T1000 (cell line): ENCODE results near the gene SLC44A5.
"Not testable (repeated sequence)": the region's sequence is repeated elsewhere in the genome, so short reads cannot be mapped to it uniquely, and the experiment has no call there.

Source experiments
- DNase-seq: peaks from one replicate; lab custom pipeline; 2025; ENCODE audit warnings: mixed read lengths; lab: John Stamatoyannopoulos, UW

SLC44A5 gene

GRCh38 chr1:75520862-75521475 is 89.9 kb downstream of the SLC44A5 start:
- no peak for DNase-seq

GRCh38 chr1:75519651-75520427 is 91.1 kb downstream of the SLC44A5 start:
- no peak for DNase-seq

GRCh38 chr1:75518686-75519085 is 92.2 kb downstream of the SLC44A5 start:
- no peak for DNase-seq

GRCh38 chr1:75514270-75514669 is 96.6 kb downstream of the SLC44A5 start:
- DNase-seq = no peak

- no peak for DNase-seq
These were observed 103.9 kb downstream of the SLC44A5 start for GRCh38 chr1:75506976-75507375.

GRCh38 chr1:75503221-75503974 is 107.5 kb downstream of the SLC44A5 start:
- no peak for DNase-seq

GRCh38 chr1:75502776-75503175 is 108.1 kb downstream of the SLC44A5 start:
- DNase-seq = no peak

GRCh38 chr1:75501577-75502295 is 109.2 kb downstream of the SLC44A5 start:
- no peak for DNase-seq

- no peak for DNase-seq
These were observed 118.9 kb downstream of the SLC44A5 start for GRCh38 chr1:75492011-75492410.

GRCh38 chr1:75487399-75487798 is 123.5 kb downstream of the SLC44A5 start:
- DNase-seq = no peak

GRCh38 chr1:75484789-75485188 is 126.1 kb downstream of the SLC44A5 start:
- no peak for DNase-seq

- DNase-seq = no peak
These were observed 128.0 kb downstream of the SLC44A5 start for GRCh38 chr1:75482951-75483350.

GRCh38 chr1:75476486-75476885 is 134.4 kb downstream of the SLC44A5 start:
- not testable (repeated sequence) for DNase-seq

GRCh38 chr1:75475696-75476095 is 135.2 kb downstream of the SLC44A5 start:
- no peak for DNase-seq

GRCh38 chr1:75472971-75473603 is 137.8 kb downstream of the SLC44A5 start:
- DNase-seq = no peak

GRCh38 chr1:75472089-75472970 is 138.6 kb downstream of the SLC44A5 start:
- DNase-seq = no peak

- DNase-seq = no peak
These were observed 139.7 kb downstream of the SLC44A5 start for GRCh38 chr1:75471252-75471651.

GRCh38 chr1:75470448-75470847 is 140.5 kb downstream of the SLC44A5 start:
- DNase-seq = no peak

- no peak for DNase-seq
These were observed 141.2 kb downstream of the SLC44A5 start for GRCh38 chr1:75469586-75470173.

- no peak for DNase-seq
These were observed 149.0 kb downstream of the SLC44A5 start for GRCh38 chr1:75461808-75462325.
